Sigmoid colon (tissue), 4 donors: ENCODE measurements around the gene ATRNL1.

Experiments used
- EP300 ChIP-seq, 4 donors: sonication (generic); formaldehyde crosslinking; IDR thresholded peaks; one replicate each; pipeline ENCODE4 v1.6.1; 2017; ENCODE audit warnings: antibody characterized with exemption in 4 of 4
- POLR2A ChIP-seq, 2 donors: fragments of 450-650 bp; IDR thresholded peaks; one replicate each; pipeline ENCODE4 v1.6.1; 2016; ENCODE audit warnings: antibody characterized with exemption in 2 of 2, mild to moderate bottlenecking in 2 of 2, moderate library complexity in 2 of 2
- TF ChIP-seq, protein P1 (sequence below), 4 experiments: fragments of 450-650 bp in 3 of 4; fragments of 200-600 bp in 1 of 4; IDR thresholded peaks; one replicate each; pipeline ENCODE4 v1.5.1; 2016 to 2019; ENCODE audit warnings: antibody characterized with exemption in 4 of 4, mild to moderate bottlenecking in 3 of 4, moderate library complexity in 2 of 4

DNA sequence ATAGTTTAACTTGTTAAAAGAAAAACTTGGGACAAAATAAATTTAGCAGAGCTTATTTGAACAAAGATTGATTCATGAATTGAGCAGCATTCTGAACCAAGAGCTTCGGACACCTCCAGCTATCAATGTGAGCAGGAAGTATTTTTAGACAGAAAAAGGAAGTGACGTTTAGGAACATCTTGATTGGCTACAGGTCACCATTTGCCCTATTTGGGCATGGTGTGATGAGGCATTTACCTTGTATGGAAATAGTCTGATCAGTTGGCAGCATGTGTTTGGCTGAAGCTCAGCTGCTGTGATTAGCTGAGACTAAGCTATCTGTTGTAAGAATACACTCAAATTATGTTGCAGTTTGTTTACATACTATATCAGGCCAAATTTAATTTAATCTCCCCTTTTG, 185.1 kb downstream of the ATRNL1 start:
- TF ChIP-seq, protein P1, sequence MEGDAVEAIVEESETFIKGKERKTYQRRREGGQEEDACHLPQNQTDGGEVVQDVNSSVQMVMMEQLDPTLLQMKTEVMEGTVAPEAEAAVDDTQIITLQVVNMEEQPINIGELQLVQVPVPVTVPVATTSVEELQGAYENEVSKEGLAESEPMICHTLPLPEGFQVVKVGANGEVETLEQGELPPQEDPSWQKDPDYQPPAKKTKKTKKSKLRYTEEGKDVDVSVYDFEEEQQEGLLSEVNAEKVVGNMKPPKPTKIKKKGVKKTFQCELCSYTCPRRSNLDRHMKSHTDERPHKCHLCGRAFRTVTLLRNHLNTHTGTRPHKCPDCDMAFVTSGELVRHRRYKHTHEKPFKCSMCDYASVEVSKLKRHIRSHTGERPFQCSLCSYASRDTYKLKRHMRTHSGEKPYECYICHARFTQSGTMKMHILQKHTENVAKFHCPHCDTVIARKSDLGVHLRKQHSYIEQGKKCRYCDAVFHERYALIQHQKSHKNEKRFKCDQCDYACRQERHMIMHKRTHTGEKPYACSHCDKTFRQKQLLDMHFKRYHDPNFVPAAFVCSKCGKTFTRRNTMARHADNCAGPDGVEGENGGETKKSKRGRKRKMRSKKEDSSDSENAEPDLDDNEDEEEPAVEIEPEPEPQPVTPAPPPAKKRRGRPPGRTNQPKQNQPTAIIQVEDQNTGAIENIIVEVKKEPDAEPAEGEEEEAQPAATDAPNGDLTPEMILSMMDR (IDR thresholded peaks at IDR 0.05): no peak
- TF ChIP-seq POLR2A (IDR thresholded peaks at IDR 0.05) (no peak), EP300 (IDR thresholded peaks at IDR 0.05) (no peak)
